ENCODE data around the gene B4GALT1.

Gene B4GALT1

GRCh38 chr9:33167084-33167971, at the start of gene B4GALT1:
Gene B4GALT1, minus strand, starts transcription at chr9:33167336. Its CDS starts 167 bp downstream, at chr9:33167169.
- peak; percentile 88 to 96 for DNase-seq (ENCODE audit: low read depth in 2 of 2, low spot score in 1 of 2)

DNA sequence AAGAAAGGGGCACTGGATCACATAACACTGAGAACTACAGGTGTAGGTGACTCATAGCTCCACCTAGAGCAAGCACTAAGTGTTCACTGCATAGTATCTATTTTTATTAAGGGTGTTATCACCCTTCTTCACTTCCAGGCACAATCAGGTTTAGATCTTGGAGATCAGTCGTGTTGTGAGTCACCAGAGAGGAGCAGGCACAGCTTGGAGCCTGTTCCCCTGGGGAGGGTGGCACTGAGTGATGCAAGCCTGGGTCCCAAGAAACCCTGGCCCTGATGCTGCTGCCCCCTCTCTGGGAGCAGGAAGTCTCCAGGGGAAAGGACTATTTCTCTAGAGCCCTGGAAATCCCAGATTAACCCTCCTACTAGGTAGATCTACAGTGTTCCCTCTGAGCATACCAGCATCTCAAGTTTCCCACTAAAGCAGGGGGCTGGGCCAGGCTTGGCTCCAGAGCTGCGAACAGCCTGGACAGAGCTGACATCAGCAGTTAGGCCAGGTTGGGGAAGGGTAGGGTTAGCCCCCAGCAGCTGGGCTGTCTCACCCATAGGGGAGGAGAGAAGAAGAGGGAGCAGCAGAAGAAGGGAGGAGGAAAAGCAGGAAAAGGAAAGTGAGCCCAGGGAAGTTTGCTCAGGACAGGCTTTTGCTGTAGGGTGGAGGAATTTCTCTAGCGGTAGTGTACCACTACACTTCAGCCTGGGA, 44.7 kb upstream of the B4GALT1 start:
- no peak for DNase-seq (ENCODE audit: low read depth in 2 of 2, low spot score in 1 of 2)

DNA sequence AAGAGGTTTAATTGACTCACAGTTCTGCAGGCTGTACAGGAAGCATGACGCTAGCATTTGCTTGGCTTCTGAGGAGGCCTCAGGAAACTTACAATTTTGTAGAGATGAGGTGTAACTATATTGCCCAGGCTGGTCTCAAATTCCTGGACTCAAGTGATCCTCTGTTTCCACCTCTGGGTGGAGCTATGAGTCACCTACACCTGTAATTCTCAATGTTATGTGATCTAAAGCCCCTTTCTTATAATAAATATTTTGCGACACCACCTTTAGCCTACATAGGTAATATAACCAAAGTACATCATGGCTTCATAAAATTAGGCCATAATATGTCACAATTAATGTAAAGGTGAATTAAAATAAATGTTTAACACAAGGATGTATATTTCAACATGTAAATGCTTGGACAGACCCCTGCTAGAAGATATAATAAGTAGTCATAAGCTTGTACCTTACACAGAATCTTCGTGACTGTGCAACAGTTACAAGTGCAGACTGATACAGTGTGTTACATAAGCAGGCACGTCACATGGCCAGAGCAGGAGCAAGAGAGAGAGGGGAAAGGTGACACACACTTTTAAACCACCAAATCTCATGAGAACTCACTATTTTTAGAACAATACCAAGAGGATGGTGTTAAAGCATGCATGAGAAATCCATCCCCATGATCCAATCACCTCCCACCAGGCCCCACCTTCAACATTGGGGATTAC, 43.0 kb upstream of the B4GALT1 start:
- DNase-seq (ENCODE audit: low read depth in 2 of 2, low spot score in 1 of 2) = no peak

GRCh38 chr9:33209394-33209793, 42.3 kb upstream of the B4GALT1 start:
- DNase-seq (ENCODE audit: low read depth in 2 of 2, low spot score in 1 of 2) = no peak

GRCh38 chr9:33202552-33203201, 35.5 kb upstream of the B4GALT1 start:
- peak; percentile 1 to 5 for DNase-seq (ENCODE audit: low read depth in 2 of 2, low spot score in 1 of 2)

DNA sequence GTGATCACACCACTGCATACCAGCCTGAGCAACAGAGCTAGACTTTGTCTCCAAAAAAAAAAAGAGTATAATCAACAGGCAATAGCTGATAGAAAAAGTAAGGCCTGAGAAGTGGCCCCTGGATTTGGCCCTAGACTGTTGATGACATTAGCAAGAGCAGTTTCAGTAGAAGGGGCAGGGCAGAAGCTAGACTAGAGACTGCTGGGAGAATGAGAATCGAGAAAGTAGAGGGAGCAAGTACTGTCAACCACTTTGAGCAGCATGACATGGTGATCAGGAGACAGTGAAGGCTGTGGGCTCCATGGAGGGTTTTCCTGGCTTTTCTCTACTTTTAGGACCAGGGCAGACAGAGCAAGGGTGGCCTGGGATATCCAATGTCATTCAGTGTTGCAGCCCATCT, 34.9 kb upstream of the B4GALT1 start:
- no peak for DNase-seq (ENCODE audit: low read depth in 2 of 2, low spot score in 1 of 2)

DNA sequence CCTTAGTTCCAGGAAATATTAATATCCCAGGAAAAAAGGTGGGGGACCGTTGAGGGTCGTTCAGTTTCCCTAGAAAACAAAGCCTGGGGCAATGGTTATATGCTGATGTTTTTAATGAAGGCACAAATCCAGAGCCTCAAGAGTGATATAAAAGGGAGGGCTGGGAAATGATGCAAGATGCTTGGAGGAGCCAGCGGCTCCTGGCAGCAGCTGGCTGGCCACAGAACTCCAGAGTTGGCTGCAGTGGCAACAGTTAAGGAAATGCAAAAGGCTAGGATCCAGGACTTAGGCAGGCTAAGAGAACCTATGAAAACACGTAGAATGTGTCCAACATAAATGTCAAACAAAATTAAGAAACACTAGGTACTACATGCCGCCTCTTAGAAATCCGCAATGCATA, 31.0 kb upstream of the B4GALT1 start:
- no peak for DNase-seq (ENCODE audit: low read depth in 2 of 2, low spot score in 1 of 2)

DNA sequence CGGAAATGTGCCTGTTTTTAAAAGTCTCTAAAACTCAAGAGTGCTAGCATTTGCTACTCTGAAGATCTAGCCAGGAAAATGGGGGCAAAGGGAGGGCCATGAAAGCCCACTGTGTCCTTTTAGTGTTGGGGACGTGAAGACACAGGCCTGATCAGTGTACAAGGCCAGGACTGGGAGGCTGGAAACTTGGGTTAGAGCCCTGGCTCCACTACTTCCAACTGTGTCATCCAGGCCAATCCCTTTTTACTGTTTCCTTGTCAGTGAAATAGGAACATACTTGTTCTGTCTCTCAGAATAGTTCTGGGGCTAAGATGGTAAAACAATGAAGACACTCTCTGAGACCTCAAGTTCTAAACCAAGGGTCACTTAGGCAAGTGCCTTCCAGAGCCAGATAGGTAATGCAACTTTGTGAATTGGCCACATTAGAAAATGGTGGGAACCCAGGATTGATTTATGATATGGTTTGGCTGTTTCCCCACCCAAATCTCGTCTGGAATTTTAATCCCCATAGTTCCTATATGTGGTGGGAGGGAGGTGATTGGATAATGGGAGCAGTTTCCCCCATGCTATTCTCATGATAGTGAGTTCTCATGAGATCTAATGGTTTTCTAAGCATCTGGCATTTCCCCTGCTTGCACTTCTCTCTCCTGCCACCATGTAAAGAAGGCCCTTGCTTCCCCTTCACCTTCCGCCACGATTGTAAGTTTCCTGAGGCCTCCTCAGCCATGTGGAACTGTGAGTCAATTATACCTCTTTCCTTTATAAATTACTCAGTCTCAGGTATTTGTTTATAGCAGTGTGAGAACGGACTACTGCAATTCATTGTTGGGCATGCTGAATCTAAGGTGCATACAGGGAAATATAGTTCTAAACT, 30.4 kb upstream of the B4GALT1 start:
- DNase-seq (ENCODE audit: low read depth in 2 of 2, low spot score in 1 of 2) = no peak

GRCh38 chr9:33196736-33197135, 29.6 kb upstream of the B4GALT1 start:
- DNase-seq (ENCODE audit: low read depth in 2 of 2, low spot score in 1 of 2) = no peak

DNA sequence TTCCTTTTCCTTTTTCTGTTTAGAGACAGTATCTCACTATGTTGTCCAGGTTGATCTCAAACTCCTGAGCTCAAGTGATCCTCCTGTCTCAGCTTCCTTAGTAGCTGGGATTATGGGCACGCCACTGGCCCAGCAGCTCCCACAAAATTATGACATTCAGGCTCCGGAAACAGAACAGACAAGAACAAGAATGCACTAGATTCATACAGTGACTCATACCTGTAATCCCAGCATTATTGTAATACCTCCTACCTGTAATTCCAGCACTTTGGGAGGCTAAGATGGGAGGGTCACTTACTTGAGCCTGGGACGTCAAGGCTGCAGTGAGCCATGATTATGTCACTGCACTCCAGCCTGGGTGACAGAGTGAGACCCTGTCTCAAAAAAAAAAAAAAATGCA, 26.7 kb upstream of the B4GALT1 start:
- no peak for DNase-seq (ENCODE audit: low read depth in 2 of 2, low spot score in 1 of 2)

- no peak for DNase-seq (ENCODE audit: low read depth in 2 of 2, low spot score in 1 of 2)
These were observed 25.5 kb upstream of the B4GALT1 start for GRCh38 chr9:33192493-33193255.

DNA sequence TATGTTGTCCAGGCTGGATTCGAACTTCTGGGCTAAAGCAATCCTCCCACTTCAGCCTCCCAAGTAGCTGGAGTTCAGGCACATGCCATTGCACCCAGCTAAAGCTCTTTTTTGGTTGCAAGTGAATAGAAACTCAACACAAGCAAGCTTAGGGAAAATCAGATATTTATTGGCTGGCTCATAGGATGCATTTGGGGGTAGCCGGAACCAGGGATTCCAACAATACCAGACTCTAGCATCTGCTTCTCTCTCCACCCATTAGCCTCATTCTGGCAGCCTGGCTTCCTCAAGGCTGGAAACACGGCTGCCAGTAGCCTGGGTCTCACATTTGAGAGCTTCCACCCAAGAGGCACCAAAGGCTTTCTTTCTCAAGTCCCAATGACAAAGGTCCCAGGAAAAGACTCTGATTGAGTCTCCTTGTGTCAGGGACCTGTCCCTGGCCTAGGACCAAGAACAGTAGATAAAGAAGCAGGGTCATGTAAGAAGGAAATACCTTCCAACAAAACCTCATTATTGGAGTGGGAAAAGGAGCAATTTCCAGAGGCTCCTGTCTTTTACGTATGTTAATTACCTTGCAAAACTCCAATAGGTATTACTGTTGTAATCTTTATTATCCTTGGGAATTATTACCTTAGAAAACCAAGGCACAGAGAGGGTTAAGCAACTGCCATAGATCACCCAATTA, 23.0 kb upstream of the B4GALT1 start:
- no peak for DNase-seq (ENCODE audit: low read depth in 2 of 2, low spot score in 1 of 2)

GRCh38 chr9:33189331-33189791, 22.2 kb upstream of the B4GALT1 start:
- no peak for DNase-seq (ENCODE audit: low read depth in 2 of 2, low spot score in 1 of 2)

DNA sequence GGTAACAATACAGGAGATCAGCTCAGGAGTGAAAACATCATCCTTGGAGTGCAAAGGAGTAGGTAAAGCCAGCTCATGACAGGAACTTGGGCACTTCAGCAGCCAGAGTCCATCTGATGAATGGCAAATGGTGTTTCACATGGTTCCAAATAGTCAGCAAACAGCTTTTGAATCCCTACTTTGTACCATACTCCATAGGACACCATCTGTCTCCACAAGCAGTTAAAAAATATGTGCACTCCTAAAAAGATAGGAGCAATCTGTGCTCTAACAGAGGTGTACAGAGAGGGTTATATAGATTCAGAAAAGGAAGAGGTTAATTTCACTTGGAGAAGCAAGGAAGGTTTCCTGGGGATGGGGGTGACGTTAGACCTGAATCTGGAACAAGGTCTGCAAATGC, 21.6 kb upstream of the B4GALT1 start:
- DNase-seq (ENCODE audit: low read depth in 2 of 2, low spot score in 1 of 2) = no peak

DNA sequence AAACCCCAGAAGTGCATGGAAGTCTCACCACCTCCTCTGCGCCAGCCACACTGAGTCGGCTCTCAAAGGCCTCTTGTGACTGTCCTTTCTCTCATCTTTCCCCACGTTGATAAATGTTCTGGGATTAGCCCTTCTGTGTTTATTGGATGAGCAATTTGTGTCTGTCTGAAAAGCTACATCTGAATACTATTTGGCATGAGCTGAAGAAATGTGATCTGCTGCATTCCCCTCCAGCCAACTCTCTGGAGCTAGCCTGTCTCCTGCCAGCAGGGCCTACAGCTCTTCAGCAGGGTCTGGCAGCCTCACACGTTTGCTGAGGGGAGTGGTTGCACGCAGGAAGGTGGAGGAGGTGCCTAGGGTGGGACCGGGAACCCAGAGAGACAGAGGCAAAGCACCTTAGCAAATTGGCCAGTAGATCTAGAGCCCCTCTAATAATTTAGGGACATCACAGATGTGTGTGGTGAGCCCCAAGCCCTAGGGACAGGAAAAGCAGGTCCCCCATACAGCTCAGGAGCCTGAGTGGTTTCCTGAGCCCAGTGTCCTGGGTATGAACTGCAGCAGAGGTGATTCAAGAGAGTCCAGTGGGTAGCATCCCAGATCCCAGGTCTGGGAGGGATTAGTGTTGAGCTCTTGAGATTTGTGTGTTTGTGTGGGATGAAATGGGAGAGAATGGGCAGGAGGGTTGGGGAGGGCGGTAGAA, 20.5 kb upstream of the B4GALT1 start:
- no peak for DNase-seq (ENCODE audit: low read depth in 2 of 2, low spot score in 1 of 2)

- no peak for DNase-seq (ENCODE audit: low read depth in 2 of 2, low spot score in 1 of 2)
These were observed 19.5 kb upstream of the B4GALT1 start for GRCh38 chr9:33186457-33187168.

GRCh38 chr9:33185858-33186257, 18.7 kb upstream of the B4GALT1 start:
- no peak for DNase-seq (ENCODE audit: low read depth in 2 of 2, low spot score in 1 of 2)

GRCh38 chr9:33185406-33185805, 18.3 kb upstream of the B4GALT1 start:
- no peak for DNase-seq (ENCODE audit: low read depth in 2 of 2, low spot score in 1 of 2)

Data from stimulated activated CD8-positive, alpha-beta memory T cell treated with anti-CD3 and anti-CD28 coated beads, Interleukin-4, amount 100 ng/mL, for 4 hours (primary cell).